Suprapubic skin (tissue), 4 donors: ENCODE data around the gene AIG1. TPM values are rescaled to one million over a fixed set of nuclear protein-coding genes. Genes with fewer than 3 reads are reported as not detected.

Source experiments
- DNase-seq, 2 donors: peaks; one replicate each; pipeline ENCODE4 v3.0.0-alpha.2; 2019; ENCODE audit warnings: low spot score in 2 of 2
- H3K27ac ChIP-seq: fragments of 200-600 bp; sonication (generic); one replicate; pipeline ENCODE4 v1.5.1; 2019
- H3K27me3 ChIP-seq: fragments of 200-600 bp; sonication (generic); one replicate; pipeline ENCODE4 v1.5.1; 2019
- H3K36me3 ChIP-seq: fragments of 200-600 bp; sonication (generic); one replicate; pipeline ENCODE4 v1.5.1; 2019
- H3K4me1 ChIP-seq: fragments of 200-600 bp; sonication (generic); one replicate; pipeline ENCODE4 v1.5.1; 2019
- H3K4me3 ChIP-seq: fragments of 200-600 bp; sonication (generic); one replicate; pipeline ENCODE4 v1.5.1; 2019; ENCODE audit warnings: mild to moderate bottlenecking
- H3K9me3 ChIP-seq: fragments of 200-600 bp; sonication (generic); one replicate; pipeline ENCODE4 v1.5.1; 2019
- CTCF ChIP-seq, 2 donors: fragments of 200-600 bp in 1 of 2; fragments of 450-650 bp in 1 of 2; sonication (generic) in 1 of 2; IDR thresholded peaks; one replicate each; pipeline ENCODE4 v1.5.1; 2016 to 2019; ENCODE audit warnings: antibody characterized with exemption in 2 of 2, mild to moderate bottlenecking in 1 of 2, moderate library complexity in 1 of 2
- EP300 ChIP-seq: sonication (generic); formaldehyde crosslinking; IDR thresholded peaks from one replicate; pipeline ENCODE4 v1.6.1; 2017; ENCODE audit warnings: antibody characterized with exemption
- POLR2A ChIP-seq, 2 donors: fragments of 450-650 bp; IDR thresholded peaks; one replicate each; pipeline ENCODE4 v1.6.1; 2017; ENCODE audit warnings: antibody characterized with exemption in 2 of 2, mild to moderate bottlenecking in 2 of 2, moderate library complexity in 2 of 2
- POLR2AphosphoS5 ChIP-seq, 3 donors: sonication (generic); formaldehyde crosslinking; IDR thresholded peaks; one replicate each; pipeline ENCODE4 v1.6.1; 2017; ENCODE audit warnings: antibody characterized with exemption in 3 of 3
- WGBS: methylation state at CpG from one replicate; pipeline ENCODE4 v1.1.5; 2018; 5-methylcytosine and 5-hydroxymethylcytosine counted together
- total RNA-seq, 4 donors: library from RNA; depleted of rRNA; stranded (reverse); fragments of >200 nt; gene quantifications; one replicate each; pipeline ENCODE4 v1.1.0, GENCODE V29; 2016

The AIG1 gene
- total RNA-seq, 4 donors from 2014 or later = 14.5 to 22.1 (median 19.7) TPM

GRCh38 chr6:143107911-143108761 lies 47.4 kb downstream of the AIG1 start:
- H3K4me3 ChIP-seq = no peak overlapping the region
- no peaks in the 10 kb centered on the region for H3K9me3 ChIP-seq
- H3K36me3 ChIP-seq = no peaks in the 10 kb centered on the region
- DNase-seq = no peak
- TF ChIP-seq EP300 (no peak), POLR2AphosphoS5 (IDR thresholded peaks at IDR 0.05) (no peak)
- no peaks in the 10 kb centered on the region for H3K27me3 ChIP-seq
- H3K27ac ChIP-seq = no peak overlapping the region
- H3K4me1 ChIP-seq = no peaks in the 10 kb centered on the region
- WGBS = 63% methylated on average over 6 of the region's 6 CpGs

- TF ChIP-seq POLR2AphosphoS5 (IDR thresholded peaks at IDR 0.05) (no peak), EP300 (no peak), POLR2A (IDR thresholded peaks at IDR 0.05) (no peak), CTCF (IDR thresholded peaks at IDR 0.05) (no peak)
- Histone ChIP-seq H3K9me3 (no peaks in the 10 kb centered on the region), H3K27ac (no peak overlapping the region), H3K27me3 (no peaks in the 10 kb centered on the region), H3K36me3 (no peaks in the 10 kb centered on the region), H3K4me1 (no peaks in the 10 kb centered on the region), H3K4me3 (no peak overlapping the region)
- DNase-seq = no peak
- WGBS = 58% methylated on average over 4 of the region's 4 CpGs
Observed at GRCh38 chr6:143109196-143109595, 48.5 kb downstream of the AIG1 start.

- H3K9me3 ChIP-seq = no peaks in the 10 kb centered on the region
- DNase-seq = no peak
- H3K36me3 ChIP-seq = no peaks in the 10 kb centered on the region
- no peaks in the 10 kb centered on the region for H3K27me3 ChIP-seq
- no peaks in the 10 kb centered on the region for H3K4me1 ChIP-seq
- WGBS = 84% methylated on average over 4 of the region's 4 CpGs
- H3K4me3 ChIP-seq = no peak overlapping the region
- H3K27ac ChIP-seq = no peak overlapping the region
- TF ChIP-seq CTCF (IDR thresholded peaks at IDR 0.05) = no peak
- TF ChIP-seq POLR2AphosphoS5 (IDR thresholded peaks at IDR 0.05) = no peak
- no peak for TF ChIP-seq POLR2A (IDR thresholded peaks at IDR 0.05)
- no peak for TF ChIP-seq EP300
Observed at GRCh38 chr6:143110572-143110971, 49.9 kb downstream of the AIG1 start.

GRCh38 chr6:143110996-143111395 lies 50.3 kb downstream of the AIG1 start:
- TF ChIP-seq POLR2A (IDR thresholded peaks at IDR 0.05) (no peak), POLR2AphosphoS5 (IDR thresholded peaks at IDR 0.05) (no peak)

GRCh38 chr6:143111443-143111842 lies 50.8 kb downstream of the AIG1 start:
- Histone ChIP-seq H3K27me3 (no peaks in the 10 kb centered on the region), H3K4me3 (no peak overlapping the region), H3K36me3 (no peaks in the 10 kb centered on the region), H3K4me1 (no peaks in the 10 kb centered on the region), H3K27ac (no peak overlapping the region), H3K9me3 (no peaks in the 10 kb centered on the region)
- no peak for DNase-seq
- 58% methylated on average over 4 of the region's 4 CpGs for WGBS
- TF ChIP-seq POLR2A (IDR thresholded peaks at IDR 0.05) = no peak
- TF ChIP-seq EP300 = no peak
- TF ChIP-seq POLR2AphosphoS5 (IDR thresholded peaks at IDR 0.05) = no peak
- TF ChIP-seq CTCF (IDR thresholded peaks at IDR 0.05) = no peak

More at GRCh38 chr6:143110996-143111395, 50.3 kb downstream of the AIG1 start:
- Histone ChIP-seq H3K9me3 (no peaks in the 10 kb centered on the region), H3K4me1 (no peaks in the 10 kb centered on the region), H3K4me3 (no peak overlapping the region), H3K36me3 (no peaks in the 10 kb centered on the region), H3K27ac (no peak overlapping the region), H3K27me3 (no peaks in the 10 kb centered on the region)
- WGBS = 96% methylated on average over 1 of the region's 1 CpG
- DNase-seq = no peak

GRCh38 chr6:143112084-143112768 lies 51.5 kb downstream of the AIG1 start:
- 86% methylated on average over 4 of the region's 4 CpGs for WGBS
- no peak for DNase-seq
- Histone ChIP-seq H3K27me3 (no peaks in the 10 kb centered on the region), H3K4me1 (no peaks in the 10 kb centered on the region), H3K27ac (no peak overlapping the region), H3K4me3 (no peak overlapping the region), H3K36me3 (no peaks in the 10 kb centered on the region), H3K9me3 (no peaks in the 10 kb centered on the region)
- TF ChIP-seq EP300 = no peak
- TF ChIP-seq POLR2A (IDR thresholded peaks at IDR 0.05) = no peak
- no peak for TF ChIP-seq CTCF (IDR thresholded peaks at IDR 0.05)
- TF ChIP-seq POLR2AphosphoS5 (IDR thresholded peaks at IDR 0.05) = no peak
